Loucy (cell line): ENCODE measurements around the gene PTPRK.
A peak's percentile ranks its signal among the peaks of the same experiment; 100 is the strongest.

ENCODE experiments used
- H2AFZ ChIP-seq: fragments of 200-600 bp; sonication (generic); 2 replicates; pipeline ENCODE4 v1.6.0; 2016; ENCODE audit warnings: antibody characterized with exemption, mild to moderate bottlenecking, low read length, moderate library complexity
- H3F3A ChIP-seq: fragments of 200-600 bp; 2 replicates; pipeline ENCODE4 v1.6.0; 2016; ENCODE audit warnings: antibody characterized with exemption, low read depth, mild to moderate bottlenecking
- H3K27me3 ChIP-seq: fragments of 200-600 bp; sonication (generic); 2 replicates; pipeline ENCODE4 v1.6.1; 2014; ENCODE audit warnings: low read length, mild to moderate bottlenecking; ENCODE audit not compliant: insufficient read depth, poor library complexity, severe bottlenecking
- H3K36me3 ChIP-seq: fragments of 200-600 bp; sonication (generic); 2 replicates; pipeline ENCODE4 v1.6.1; 2016; ENCODE audit warnings: low read length; ENCODE audit not compliant: insufficient read depth
- H3K4me1 ChIP-seq: fragments of 200-600 bp; sonication (generic); 2 replicates; pipeline ENCODE4 v1.5.1; 2014; ENCODE audit warnings: low read length, mild to moderate bottlenecking; ENCODE audit not compliant: insufficient read depth, poor library complexity, severe bottlenecking
- H3K4me2 ChIP-seq: fragments of 200-600 bp; sonication (generic); 2 replicates; pipeline ENCODE4 v1.6.0; 2014; ENCODE audit warnings: antibody characterized with exemption, low read length, low read depth, mild to moderate bottlenecking; ENCODE audit not compliant: poor library complexity, severe bottlenecking
- H3K4me3 ChIP-seq: fragments of 200-600 bp; sonication (generic); 2 replicates; pipeline ENCODE4 v1.5.1; 2014; ENCODE audit warnings: low read length, mild to moderate bottlenecking, mixed read lengths; ENCODE audit not compliant: poor library complexity, severe bottlenecking
- H3K79me2 ChIP-seq: fragments of 200-600 bp; sonication (generic); 2 replicates; pipeline ENCODE4 v1.6.1; 2014; ENCODE audit warnings: low read length; ENCODE audit not compliant: insufficient read depth
- H3K9ac ChIP-seq: fragments of 200-600 bp; sonication (generic); 2 replicates; pipeline ENCODE4 v1.6.0; 2014; ENCODE audit warnings: mild to moderate bottlenecking, low read depth, low read length, moderate library complexity; ENCODE audit not compliant: poor library complexity, severe bottlenecking
- H3K9me2 ChIP-seq: fragments of 200-600 bp; sonication (generic); replicated peaks from 2 replicates; pipeline ENCODE4 v1.6.1; 2016; ENCODE audit warnings: low read depth, low read length, mixed read lengths
- H3K9me3 ChIP-seq: fragments of 200-600 bp; sonication (generic); 2 replicates; pipeline ENCODE4 v1.6.1; 2014; ENCODE audit warnings: mild to moderate bottlenecking, antibody characterized with exemption, low read length, low read depth; ENCODE audit not compliant: insufficient read depth
- H4K20me1 ChIP-seq: fragments of 200-600 bp; sonication (generic); 2 replicates; pipeline ENCODE4 v1.6.0; 2014; ENCODE audit warnings: antibody characterized with exemption, low read length, mild to moderate bottlenecking; ENCODE audit not compliant: insufficient read depth, poor library complexity, severe bottlenecking
- EZH2phosphoT487 ChIP-seq: fragments of 200-600 bp; IDR thresholded peaks from 2 replicates; pipeline ENCODE4 v1.6.1; 2018; ENCODE audit warnings: antibody characterized with exemption, mild to moderate bottlenecking, moderate library complexity, borderline replicate concordance
- TF ChIP-seq, protein P1 (sequence below): fragments of 200-600 bp; sonication (generic); conservative IDR thresholded peaks from 2 replicates; pipeline ENCODE4 v1.5.1; 2014; ENCODE audit warnings: mild to moderate bottlenecking, antibody characterized with exemption, low read length

The PTPRK gene

DNA sequence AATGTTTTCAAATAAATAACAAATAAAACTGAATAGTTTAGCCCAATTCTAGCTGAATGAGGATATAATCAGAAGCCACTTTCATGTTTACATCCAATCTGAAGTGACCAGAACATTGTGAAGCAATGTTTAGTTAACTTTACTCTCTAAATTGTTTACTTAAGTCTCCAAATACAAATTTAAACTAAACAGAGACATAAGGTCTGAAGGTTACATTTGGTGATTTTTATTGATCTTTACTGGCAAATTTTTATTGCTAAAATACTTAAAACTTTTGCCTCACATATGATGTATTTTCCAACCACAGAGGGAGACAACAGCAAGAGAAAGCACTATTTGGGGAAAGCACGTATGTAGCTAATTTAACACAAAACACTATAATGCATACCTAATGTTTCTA lies 512.7 kb downstream of the PTPRK start:
- Histone ChIP-seq H3K4me3 (no peak overlapping the region), H3K9ac (no peak overlapping the region), H4K20me1 (no peaks in the 10 kb centered on the region), H3K9me3 (no peaks in the 10 kb centered on the region), H3K9me2 (no peaks in the 10 kb centered on the region), H3K27me3 (no peaks in the 10 kb centered on the region), H3F3A (no peaks in the 10 kb centered on the region), H3K4me1 (no peaks in the 10 kb centered on the region), H2AFZ (no peak overlapping the region), H3K36me3 (no peaks in the 10 kb centered on the region), H3K4me2 (no peak overlapping the region), H3K79me2 (no peaks in the 10 kb centered on the region)
- no peak for TF ChIP-seq EZH2phosphoT487
- TF ChIP-seq, protein P1, sequence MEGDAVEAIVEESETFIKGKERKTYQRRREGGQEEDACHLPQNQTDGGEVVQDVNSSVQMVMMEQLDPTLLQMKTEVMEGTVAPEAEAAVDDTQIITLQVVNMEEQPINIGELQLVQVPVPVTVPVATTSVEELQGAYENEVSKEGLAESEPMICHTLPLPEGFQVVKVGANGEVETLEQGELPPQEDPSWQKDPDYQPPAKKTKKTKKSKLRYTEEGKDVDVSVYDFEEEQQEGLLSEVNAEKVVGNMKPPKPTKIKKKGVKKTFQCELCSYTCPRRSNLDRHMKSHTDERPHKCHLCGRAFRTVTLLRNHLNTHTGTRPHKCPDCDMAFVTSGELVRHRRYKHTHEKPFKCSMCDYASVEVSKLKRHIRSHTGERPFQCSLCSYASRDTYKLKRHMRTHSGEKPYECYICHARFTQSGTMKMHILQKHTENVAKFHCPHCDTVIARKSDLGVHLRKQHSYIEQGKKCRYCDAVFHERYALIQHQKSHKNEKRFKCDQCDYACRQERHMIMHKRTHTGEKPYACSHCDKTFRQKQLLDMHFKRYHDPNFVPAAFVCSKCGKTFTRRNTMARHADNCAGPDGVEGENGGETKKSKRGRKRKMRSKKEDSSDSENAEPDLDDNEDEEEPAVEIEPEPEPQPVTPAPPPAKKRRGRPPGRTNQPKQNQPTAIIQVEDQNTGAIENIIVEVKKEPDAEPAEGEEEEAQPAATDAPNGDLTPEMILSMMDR, result peak; percentile 11; the same call in 1 of the 2 replicates

DNA sequence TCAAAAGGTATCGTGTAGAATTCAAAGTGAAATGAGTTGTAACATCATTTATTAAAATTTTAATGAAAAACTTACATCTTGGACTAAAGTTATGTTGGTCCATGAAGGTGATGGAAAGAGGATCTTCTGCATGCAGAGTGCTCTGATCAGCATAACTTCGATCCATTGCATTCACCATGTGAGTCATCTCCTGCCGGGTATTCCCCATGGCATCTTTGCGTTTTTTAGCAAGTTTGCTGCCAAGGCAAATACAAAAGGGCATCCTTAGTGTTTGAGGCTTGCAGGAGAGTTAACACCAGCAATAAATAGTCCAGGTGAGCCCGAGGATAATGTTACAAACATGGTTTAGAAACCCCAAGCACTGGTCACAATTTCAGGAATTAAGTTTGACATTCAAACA lies 515.4 kb downstream of the PTPRK start:
- Histone ChIP-seq H4K20me1 (no peaks in the 10 kb centered on the region), H3K36me3 (no peaks in the 10 kb centered on the region), H3K4me2 (no peak overlapping the region), H3K4me1 (peaks cover 3% of the 10 kb centered on the region), H3K9me2 (no peaks in the 10 kb centered on the region), H3K79me2 (no peaks in the 10 kb centered on the region), H3K9ac (no peak overlapping the region), H3K27me3 (no peaks in the 10 kb centered on the region), H3K4me3 (no peak overlapping the region), H3F3A (no peaks in the 10 kb centered on the region), H3K9me3 (no peaks in the 10 kb centered on the region), H2AFZ (no peak overlapping the region)
- no peak for TF ChIP-seq EZH2phosphoT487
- TF ChIP-seq, protein P1, result no peak

DNA sequence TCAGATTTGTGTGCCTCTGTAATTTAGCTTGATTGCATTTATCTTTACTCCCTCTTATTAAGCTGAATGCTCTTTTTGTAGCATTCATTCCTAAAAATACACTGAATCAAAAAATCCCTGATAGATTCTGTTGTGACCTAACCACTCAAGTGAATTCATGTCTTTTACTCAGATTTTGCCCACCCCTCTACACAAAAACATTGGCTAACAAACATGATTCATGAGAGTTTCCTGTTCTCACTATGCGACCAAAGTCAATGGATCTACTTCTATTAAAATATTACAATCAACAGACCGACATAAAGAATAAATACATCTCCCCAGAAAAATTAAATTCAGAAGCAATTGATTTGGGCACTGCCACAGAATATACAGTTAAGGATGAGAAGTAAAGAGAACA lies 520.0 kb downstream of the PTPRK start:
- no peak overlapping the region for H3K4me2 ChIP-seq
- H3K36me3 ChIP-seq, result no peaks in the 10 kb centered on the region
- H3K4me3 ChIP-seq, result no peak overlapping the region

More for the DNA sequence above, 520.0 kb downstream of the PTPRK start:
- no peak for TF ChIP-seq EZH2phosphoT487
- TF ChIP-seq, protein P1, result no peak
- no peaks in the 10 kb centered on the region for H3K9me2 ChIP-seq
- H3F3A ChIP-seq, result no peaks in the 10 kb centered on the region
- H3K9me3 ChIP-seq, result no peaks in the 10 kb centered on the region
- H3K79me2 ChIP-seq, result no peaks in the 10 kb centered on the region
- H4K20me1 ChIP-seq, result no peaks in the 10 kb centered on the region
- peak overlapping the region; percentile 14; the same call in 1 of the 2 replicates for H2AFZ ChIP-seq
- H3K9ac ChIP-seq, result no peak overlapping the region
- H3K4me1 ChIP-seq, result peaks cover 18% of the 10 kb centered on the region
- H3K27me3 ChIP-seq, result no peaks in the 10 kb centered on the region
